ENCODE data around the gene AHRR.
"Not testable (repeated sequence)": the region's sequence is repeated elsewhere in the genome, so short reads cannot be mapped to it uniquely, and the experiment has no call there.

The AHRR gene

DNA sequence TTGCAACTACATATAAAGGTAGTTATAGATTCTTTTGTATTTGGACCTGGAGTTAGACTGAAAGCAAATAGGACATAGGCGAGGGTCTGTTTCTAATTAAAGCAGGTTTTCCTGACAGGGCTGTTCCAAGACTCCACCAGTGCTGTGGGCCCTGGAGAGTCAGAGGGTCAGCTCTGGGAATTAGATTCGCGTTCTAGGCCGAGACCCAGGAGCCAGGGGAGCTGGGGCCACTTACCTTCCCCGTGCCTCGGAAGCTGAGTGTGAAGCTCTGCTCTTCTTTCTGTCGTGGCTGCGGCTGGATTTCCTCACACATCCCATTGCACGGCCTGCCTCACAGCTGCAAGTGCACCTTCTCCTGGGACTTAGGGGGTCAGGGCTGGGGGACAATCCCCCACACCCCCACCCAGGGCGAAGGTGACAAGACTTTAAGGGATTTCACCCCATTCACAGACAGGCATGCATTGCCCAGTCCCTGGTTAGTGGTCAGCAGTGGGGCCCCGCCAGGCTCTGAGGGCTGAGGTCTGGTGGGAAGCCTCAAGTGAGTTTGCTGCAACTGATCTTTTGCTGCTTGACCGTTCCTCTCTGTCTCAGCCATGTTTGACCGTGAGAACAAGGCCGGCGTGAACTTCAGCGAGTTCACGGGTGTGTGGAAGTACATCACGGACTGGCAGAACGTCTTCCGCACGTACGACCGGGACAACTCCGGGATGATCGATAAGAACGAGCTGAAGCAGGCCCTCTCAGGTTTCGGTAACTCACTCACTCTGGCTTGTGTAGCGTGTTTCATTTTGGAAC lies 15.3 kb upstream of the AHRR start:
- DNase-seq: no peak

DNA sequence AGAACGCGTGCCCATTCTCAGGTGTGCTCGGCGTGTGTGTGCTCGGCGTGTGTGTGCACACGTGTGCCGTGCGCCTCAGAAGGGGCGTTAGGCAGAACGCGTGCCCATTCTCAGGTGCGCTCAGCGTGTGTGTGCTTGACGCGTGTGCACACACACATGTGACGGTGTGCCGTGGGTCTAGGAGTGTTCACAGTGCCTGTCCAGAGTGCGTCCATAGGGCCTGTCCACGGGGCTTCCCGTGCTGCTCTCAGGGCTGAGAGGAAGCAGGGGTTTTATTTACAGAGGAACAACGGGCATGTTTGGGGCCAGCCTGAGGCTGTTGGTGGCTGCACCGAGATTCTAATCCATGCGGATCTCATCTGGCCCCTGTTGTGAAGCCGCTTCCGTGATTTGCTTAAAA lies 14.2 kb upstream of the AHRR start:
- no peak for DNase-seq

DNA sequence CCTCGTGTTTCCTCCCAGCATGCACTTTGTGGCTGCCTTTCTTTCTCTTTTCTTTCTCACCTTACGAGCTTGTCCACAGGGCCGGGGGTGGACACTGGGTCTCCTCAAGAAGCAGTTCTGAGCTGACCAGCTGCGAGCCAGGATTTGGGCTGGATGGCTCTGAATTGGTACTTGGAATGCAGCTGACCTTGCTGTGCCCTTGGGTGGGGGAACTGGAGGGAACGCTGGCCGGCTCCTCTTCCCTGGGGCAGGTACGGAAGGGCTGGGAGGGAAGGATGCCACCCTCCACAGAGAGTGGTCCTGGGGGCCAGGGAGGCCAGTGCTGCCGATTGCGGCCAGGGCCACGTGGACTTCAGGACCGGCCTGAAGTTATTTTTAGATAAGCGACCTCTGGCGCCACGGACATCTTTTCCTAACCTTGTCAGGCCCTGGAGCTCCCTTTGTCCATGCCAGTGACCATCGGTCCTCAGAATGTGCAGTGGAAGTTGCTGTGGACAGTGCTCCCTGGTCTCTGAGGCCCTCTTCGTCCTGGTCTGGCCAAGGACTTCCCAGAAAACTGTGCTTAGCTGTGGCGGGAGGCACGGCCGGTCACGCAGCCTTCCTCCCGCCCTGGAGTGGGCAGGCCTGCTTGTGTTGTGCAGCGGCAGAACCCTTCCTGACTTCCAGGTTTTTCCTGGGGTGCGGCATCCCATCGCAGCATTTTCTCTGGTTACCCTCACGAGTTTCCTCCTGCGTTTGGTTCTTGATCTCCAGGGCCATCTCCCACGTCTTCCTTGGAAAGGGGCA lies 13.5 kb upstream of the AHRR start:
- DNase-seq: no peak

DNA sequence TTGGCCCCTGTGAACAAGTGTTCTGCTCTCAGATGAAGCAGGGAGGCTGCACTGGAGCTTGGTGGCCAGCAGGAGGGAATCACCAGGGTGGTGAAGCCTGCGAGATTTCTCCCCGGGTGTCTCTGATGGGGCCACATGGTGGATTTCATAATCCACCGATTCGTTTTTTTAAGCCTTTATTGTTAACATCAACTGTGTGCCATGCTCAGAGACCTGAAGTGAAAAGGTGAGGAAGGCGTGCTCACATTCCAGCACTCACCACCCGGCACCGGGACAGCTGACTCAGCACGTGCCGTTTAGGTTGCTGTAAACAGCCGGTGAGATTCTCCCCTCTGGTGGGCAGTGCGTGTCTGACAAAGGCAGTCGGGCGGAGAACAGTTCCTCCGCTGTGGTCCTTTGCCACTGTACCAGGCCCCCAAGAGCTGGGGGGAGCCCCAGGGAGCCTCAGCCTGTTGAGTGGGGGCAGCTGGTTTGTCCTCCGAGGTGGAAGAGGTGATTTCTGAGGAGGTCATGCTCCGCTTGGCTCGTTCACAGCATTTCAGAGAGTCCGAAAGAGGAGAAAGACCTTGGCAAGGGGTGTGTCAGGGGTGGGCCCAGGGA lies 12.7 kb upstream of the AHRR start:
- DNase-seq: no peak

DNA sequence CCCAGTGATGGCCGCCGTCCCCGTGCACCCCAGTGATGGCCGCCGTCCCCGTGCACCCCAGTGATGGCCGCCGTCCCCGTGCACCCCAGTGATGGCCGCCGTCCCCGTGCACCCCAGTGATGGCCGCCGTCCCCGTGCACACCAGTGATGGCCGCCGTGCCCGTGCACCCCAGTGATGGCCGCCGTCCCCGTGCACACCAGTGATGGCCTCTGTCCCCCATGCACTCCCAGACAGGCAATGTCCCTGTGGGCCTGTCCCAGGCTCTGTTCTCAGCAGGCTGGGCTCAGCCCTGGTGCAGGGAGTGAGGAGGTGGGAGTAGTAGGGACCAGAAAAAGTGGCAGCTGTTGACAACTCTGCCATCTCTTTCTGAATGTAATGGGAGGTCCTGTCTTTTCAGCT lies 11.7 kb upstream of the AHRR start:
- not testable (repeated sequence) for DNase-seq

DNA sequence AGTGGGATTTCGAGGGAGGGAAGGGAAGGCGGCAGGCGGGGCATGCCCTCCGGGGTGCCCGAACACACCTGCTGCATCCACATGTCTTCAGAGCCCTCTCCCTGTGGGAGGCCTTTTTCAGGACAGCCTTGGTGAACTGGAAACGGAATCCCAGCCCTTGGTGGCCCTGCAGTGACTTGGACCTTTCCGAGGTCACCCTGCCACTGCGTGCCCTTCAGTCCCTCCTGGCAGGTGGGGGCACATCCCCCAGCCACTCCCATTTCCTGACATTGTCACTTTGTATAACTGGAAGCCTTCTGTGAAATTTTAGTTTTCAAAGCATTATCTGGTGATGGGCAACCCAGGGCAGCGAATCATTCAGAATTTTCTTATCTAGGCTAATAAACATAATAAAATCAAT lies 11.0 kb upstream of the AHRR start:
- no peak for DNase-seq

DNA sequence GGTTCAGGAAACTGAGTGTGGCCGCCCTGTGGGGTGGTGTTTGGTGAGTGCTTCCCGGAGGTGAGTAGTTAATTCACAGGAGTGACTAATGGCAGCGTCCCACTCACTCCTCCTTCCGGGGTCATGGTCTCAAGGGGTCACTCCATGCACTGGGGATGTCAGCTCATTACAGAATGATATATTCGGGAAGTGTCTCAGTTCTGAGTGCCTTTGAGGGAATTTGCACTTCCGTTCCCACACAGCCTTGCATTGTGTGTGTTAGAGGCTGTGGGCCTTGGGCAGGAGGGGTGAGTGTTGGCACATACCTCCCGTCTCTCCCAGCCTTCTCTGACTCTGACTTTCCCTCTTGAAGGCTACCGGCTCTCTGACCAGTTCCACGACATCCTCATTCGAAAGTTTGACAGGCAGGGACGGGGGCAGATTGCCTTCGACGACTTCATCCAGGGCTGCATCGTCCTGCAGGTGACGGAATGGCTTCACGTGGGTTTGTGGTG lies 10.5 kb upstream of the AHRR start:
- DNase-seq: no peak

DNA sequence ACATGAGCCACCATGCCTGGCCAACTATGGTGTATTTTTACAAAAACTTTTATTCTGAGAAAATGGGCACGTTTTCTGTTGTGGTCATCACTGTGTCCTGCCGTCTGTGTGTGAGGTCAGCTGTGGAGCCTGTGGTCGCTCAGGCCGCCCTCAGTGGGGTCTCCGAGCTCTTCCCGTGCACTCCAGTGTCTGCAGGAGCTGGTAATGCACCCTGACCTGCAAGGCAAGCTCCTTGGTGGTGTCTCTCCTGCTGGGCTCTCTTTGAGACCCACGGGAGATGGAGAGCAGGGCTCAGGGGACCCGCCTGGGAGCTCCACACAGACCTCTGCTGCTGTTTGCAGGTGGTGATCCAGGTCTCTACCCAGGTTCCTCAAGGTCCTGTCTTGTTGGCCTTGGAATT lies 9.6 kb upstream of the AHRR start:
- no peak for DNase-seq

DNA sequence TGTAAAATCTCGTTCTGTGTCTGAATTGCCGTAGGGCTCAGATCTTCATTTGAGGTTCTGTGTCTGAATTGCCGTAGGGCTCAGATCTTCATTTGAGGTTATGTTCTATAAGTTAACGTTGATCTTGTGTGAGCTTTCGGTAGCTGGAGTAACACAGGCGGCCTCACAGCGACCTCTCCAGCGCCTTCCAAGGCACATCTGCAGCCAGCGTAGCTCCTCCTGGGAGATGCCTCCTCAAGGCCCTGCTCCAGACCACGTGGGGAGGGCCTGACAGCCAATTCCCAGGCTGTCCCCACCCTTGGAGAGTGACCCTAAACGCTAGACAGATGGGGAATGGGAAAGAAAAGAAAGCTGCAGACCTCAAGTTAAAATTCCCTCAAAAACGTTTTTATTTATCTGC lies 8.7 kb upstream of the AHRR start:
- no peak for DNase-seq

DNA sequence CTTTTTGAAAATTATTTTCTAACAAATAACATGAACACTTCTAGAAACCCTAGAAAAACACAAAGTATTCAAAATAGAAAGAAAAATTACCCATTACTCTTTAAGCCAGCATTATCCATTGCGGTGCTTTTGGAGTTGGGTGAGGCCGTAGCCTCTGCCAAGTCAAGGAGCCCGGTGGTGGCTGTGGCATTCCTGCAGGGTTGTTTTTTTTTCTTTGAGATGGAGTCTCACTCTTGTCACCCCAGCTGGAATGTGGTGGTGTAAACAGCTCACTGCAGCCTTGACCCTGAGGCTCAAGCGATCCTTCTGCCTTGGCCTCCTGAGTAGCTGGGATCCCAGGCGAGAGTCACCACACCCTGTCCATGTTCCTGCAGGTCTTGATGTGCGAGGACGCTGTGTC lies 8.2 kb upstream of the AHRR start:
- no peak for DNase-seq

DNA sequence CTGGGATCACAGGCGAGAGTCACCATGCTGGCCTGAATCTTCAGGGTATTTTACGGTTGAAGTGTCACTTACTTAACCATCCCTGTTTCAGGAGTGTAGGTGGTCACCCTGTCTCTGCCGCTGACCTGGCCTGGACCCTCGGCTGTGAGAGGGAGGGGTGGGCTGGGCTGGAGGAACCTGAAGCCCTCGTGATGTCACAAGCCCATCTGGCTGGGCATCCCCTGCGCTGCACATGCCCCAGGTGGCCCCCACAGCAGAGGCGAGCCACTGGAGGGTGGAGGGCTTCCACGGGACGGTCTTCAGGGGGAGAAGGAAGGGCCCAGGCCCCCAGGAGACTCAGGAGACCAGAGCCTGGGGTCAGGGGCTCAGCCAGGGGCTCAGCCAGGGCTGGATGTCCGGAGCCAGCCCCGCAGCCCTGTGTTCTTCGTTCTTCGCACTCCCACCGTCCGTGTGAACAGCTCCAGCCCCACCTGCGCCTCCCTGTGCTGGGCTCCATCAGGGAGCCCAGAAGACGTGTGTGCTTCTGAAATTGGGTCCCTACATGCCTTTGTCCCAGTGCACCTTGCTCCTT lies 7.6 kb upstream of the AHRR start:
- DNase-seq: no peak

DNA sequence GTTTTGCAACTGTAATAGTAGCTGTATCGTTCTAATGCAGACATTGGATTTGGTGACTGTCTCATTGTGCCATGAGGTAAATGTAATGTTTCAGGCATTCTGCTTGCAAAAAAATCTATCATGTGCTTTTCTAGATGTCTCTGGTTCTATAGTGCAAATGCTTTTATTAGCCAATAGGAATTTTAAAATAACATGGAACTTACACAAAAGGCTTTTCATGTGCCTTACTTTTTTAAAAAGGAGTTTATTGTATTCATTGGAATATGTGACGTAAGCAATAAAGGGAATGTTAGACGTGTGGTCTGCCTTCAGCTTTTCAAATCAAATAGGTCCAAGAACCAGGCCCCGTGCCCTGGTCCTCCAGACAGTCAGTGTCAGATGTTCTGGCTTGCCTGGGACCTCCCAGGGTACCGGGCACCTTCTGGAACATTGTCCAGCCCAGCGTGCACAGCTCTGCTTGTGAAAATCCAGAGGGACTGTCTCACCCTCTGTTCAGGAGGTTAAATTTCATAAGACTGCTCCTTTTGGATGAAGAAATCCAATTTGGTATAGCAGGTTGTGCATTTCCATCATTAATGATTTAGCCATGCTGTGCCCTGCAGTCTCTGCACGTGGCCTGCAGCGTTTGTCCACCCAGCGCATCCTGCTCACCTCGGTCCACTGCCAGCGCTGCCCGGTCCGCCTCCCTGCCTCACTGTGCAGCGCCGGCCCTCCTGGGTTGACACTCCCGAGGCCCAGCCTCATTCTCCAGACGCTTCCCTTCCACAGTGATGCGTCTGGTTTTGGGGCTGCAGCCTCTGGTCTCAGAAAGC lies 6.6 kb upstream of the AHRR start:
- DNase-seq: no peak

DNA sequence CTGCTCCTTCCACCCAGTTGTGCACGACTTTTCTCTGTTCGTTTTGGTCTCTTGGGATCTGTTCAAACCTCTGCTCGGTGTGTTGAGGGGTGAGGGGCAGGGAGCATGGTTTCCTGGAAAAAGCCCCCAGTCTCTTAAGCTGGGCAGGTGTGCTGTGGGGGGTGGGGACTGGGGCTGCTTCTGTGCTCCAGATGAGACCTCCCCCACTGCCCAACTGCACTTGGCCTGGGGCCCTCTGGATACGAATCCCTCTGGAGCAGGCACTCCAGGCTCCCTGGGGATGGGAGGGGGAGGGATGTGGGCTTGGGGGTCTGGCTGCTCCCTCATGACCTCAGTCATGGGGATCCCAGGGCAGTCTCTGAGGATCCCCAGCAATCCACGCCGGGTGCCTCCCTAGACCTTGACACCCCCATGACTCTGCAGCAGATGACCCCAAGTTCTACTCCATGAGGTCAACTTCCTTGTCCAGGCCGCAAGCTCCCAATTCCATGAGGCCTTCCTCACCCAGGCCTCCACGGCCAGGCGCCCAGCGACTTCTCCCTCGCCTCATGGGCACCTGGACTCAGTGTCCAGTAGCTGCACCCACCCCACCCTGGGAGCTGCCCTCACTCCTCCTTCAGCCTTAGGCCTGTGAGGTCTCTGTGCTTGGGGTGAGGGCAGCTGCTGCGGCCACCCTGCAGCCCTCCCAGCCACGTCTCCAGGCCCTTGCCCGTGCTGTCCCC lies 5.9 kb upstream of the AHRR start:
- no peak for DNase-seq

DNA sequence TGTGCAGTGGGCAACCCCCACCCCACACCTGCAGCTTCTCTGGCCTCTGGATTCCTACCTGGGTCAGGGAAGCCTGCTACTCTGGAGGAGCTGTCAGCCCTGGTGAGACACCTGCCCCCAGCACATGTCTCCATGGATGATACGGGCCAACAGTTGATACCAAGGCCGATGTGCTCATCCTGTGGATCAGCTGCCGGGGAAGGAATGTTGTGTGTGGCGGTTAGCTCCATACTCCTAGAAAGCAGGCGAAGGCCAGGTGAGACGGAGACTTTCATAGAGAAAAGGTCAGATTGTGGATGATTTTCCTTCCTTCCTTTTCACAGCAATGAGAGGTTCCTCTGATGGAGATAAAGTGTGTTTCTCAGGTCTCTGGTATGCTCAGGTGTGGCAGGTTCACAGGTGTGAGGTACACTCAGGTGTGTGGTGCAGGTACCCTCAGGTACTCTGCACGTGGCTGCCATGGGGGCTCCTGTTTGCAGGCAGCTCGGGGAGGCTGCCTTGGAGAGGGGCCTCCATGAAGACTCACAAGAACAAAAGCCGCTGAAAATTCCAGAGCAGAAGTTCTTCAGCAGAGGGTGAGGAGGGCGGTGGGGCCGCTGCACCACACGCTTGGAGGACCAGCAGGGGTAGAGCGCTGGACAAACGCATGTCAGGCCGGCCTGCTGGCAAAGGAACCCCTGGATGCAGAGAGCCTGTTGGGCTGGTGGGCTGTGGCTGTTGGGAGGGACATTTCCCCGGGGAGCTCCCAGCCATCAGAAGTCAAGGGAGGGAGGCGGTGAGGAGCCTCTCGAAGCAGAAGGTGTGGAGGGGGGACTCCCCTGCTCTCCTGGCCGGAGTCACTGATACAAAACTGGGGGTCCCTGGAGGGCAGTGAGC lies 5.1 kb upstream of the AHRR start:
- no peak for DNase-seq

DNA sequence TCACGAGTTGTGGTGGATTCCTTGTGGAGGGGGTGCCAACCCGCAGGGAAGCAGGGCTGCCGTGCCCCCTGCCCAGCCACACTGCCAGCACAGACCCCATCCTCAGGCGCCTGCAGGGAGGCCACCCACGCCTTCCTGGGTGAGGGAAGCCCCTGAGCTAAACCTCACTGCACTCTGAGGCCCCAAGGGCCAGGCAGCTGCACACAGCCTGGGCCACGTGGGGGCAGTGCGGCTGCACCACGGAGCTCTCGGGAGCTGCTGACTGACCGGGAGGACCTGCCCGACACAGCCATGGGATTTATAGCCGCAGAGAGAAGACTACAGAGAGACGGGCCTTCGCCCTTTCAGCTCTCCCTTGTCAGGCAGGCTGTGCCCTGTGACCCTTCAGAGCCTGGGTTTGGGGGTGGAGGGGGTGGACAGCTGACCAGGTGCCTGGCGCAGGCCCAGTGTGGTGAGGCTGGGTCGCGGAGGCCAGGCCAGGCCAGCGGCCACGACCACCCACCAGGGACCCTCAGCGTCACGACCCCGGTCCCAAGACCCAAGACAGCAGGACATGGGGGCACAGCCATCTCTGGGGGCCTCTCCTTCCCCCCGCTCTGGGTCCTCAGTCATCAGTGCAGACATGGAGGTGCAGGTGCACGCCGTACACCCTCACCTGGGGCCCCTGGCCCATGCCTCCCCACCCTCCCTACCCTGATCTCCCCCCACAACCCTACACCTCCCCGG lies 4.3 kb upstream of the AHRR start:
- peak; percentile 84 to 90 for DNase-seq

DNA sequence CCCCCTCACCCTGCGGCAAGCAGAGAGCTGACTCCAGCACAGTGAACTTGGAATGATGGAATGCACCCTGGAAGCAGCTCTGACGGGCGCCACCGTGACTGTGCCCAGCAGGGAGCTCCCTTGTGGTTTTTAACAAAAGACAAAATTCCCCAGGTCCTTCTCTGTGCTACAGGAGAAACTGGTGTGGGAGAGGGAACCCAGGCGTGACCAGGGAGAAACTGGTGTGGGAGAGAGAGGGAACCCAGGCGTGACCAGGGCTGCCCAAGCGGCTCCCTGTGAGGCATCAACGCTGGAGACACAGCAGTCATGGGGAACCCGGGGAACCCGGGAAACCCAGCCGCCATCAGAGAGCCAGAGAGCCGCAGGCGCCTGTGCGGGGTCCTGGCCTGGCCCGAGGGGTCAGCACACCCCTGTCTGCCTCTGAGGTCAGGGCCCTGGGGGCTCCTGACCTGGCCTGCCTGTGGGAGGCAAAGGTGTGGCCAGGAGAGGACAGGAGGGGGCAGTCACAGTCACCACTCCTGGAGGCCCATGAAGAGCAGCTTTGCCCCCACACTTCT lies 3.1 kb upstream of the AHRR start:
- DNase-seq: peak in 1 of 2 experiments; percentile 35

DNA sequence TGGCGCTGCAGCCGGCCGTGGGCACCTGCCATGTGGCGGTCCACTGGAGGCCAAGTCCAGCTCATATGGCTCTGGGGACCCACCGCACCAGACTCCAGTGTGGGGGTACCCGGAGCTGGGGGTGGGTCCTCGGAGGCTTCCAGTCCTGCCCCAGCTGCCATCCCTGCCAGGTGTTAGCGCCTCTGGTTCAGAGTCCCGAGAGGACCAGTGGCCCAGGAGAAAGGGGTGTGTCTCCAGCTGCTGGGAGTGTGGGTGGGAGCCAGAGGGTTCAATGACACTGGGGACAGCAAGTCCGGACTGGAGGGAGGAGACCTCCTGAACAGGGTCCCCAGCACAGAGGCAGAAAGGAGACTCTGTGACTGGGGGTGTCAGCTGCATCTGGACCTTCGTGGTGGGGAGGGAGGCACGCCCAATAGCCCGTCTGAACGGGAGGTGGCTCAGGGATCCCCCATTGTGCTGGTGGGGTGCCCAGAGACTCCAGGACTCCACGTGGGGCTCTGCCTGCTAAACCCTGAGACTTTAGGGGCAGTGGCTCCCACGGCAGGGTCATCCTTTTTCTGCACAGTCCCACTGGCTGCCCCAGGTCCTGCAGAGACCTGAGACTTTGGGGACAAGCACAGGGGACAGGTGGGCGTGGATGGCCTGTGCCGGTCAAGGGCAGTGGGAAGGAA lies 2.4 kb upstream of the AHRR start:
- DNase-seq: no peak

DNA sequence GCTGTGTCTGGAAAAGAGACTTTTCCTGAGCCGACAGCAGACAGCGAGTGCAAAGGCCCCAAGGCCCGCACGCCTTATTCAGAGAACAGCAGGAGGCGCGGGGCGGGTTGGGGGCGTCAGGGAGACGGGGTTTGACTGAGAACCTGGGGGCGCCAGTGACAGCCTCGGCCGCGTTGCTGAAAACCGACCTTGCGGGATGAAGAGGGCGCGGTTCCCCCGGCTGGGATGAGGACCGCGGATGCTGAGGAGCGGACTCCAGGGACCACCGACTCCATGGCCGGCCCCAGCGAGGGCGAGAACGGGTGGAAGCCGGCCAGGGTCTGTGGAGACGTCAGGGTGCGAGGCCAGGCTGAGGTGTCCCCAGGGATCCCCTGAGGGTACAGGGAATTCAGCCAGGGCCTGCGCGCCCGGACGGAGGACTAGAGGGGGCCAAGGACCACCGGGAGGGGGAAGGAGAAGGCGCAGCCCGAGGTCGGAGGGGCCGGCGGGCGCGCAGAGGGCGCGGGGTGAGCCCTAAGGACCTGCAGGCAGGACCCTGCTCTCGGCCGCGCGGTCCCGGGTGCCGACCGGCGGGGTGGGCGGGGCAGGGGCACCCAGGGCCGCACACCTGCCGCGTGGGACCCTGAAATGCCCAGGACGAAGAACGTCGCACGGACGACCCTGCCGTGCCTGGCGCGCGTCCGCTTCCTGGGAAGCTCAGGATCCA lies 837 bp upstream of the AHRR start:
- no peak for DNase-seq

Measured in NCI-H1930 (cell line).